ENCODE measurements around the gene HOXC13. TPM values are rescaled to one million over a fixed set of nuclear protein-coding genes. Genes with fewer than 3 reads are reported as not detected.

HOXC13 gene
- total RNA-seq, 2 donors from 2014 or later: 0.34 to 1.2 TPM

- Histone ChIP-seq H3K27me3 (replicated peaks; ENCODE audit: insufficient read depth) (peaks cover 63% of the 10 kb centered on the region), H3K9me3 (no peaks in the 10 kb centered on the region), H3K36me3 (no peaks in the 10 kb centered on the region), H3K4me3 (no peak overlapping the region), H3K4me1 (replicated peaks) (no peaks in the 10 kb centered on the region), H3K27ac (no peak overlapping the region)
- intact Hi-C loops (cut with DNase I): no loop called here
- WGBS: 29% methylated on average over 9 of the region's 9 CpGs
- no peak for TF ChIP-seq POLR2AphosphoS5 (IDR thresholded peaks at IDR 0.05)
- no peak for TF ChIP-seq CTCF (IDR thresholded peaks at IDR 0.05)
- no peak for TF ChIP-seq POLR2A (IDR thresholded peaks at IDR 0.05)
- DNase-seq (ENCODE audit: low spot score): no peak
Observed at GRCh38 chr12:53976823-53977595, 38.4 kb downstream of the HOXC13 start.

- TF ChIP-seq POLR2A (IDR thresholded peaks at IDR 0.05): no peak
- TF ChIP-seq CTCF (IDR thresholded peaks at IDR 0.05): no peak
- no peak for TF ChIP-seq POLR2AphosphoS5 (IDR thresholded peaks at IDR 0.05)
- no peak overlapping the region for H3K4me3 ChIP-seq
- no peak overlapping the region for H3K27ac ChIP-seq
- no peaks in the 10 kb centered on the region for H3K36me3 ChIP-seq
- WGBS: 8% methylated on average over 11 of the region's 11 CpGs
- no peaks in the 10 kb centered on the region for H3K9me3 ChIP-seq
- peaks cover 61% of the 10 kb centered on the region for H3K27me3 ChIP-seq (replicated peaks; ENCODE audit: insufficient read depth)
- no peaks in the 10 kb centered on the region for H3K4me1 ChIP-seq (replicated peaks)
- no peak for DNase-seq (ENCODE audit: low spot score)
- intact Hi-C loops (cut with DNase I): no loop called here
Observed at GRCh38 chr12:53977596-53978445, 39.2 kb downstream of the HOXC13 start.

GRCh38 chr12:53978477-53979356 is 40.1 kb downstream of the HOXC13 start:
- no peaks in the 10 kb centered on the region for H3K4me1 ChIP-seq (replicated peaks)
- TF ChIP-seq CTCF (IDR thresholded peaks at IDR 0.05) (no peak), POLR2A (IDR thresholded peaks at IDR 0.05) (no peak), POLR2AphosphoS5 (IDR thresholded peaks at IDR 0.05) (peak; percentile 19)

GRCh38 chr12:53980104-53980801 is 41.6 kb downstream of the HOXC13 start:
- H3K4me3 ChIP-seq: no peak overlapping the region
- peaks cover 67% of the 10 kb centered on the region for H3K27me3 ChIP-seq (replicated peaks; ENCODE audit: insufficient read depth)
- no peaks in the 10 kb centered on the region for H3K9me3 ChIP-seq
- H3K27ac ChIP-seq: no peak overlapping the region
- no peak for TF ChIP-seq POLR2AphosphoS5 (IDR thresholded peaks at IDR 0.05)
- no peak for DNase-seq (ENCODE audit: low spot score)
- H3K4me1 ChIP-seq (replicated peaks): no peaks in the 10 kb centered on the region
- intact Hi-C loops (cut with DNase I): no loop called here
- no peaks in the 10 kb centered on the region for H3K36me3 ChIP-seq
- WGBS: 53% methylated on average over 7 of the region's 7 CpGs

More at GRCh38 chr12:53978477-53979356, 40.1 kb downstream of the HOXC13 start:
- Histone ChIP-seq H3K36me3 (no peaks in the 10 kb centered on the region), H3K9me3 (no peaks in the 10 kb centered on the region), H3K27ac (no peak overlapping the region), H3K4me3 (no peak overlapping the region), H3K27me3 (replicated peaks; ENCODE audit: insufficient read depth) (peaks cover 62% of the 10 kb centered on the region)
- DNase-seq (ENCODE audit: low spot score): no peak
- intact Hi-C loops (cut with DNase I): no loop called here
- 9% methylated on average over 15 of the region's 15 CpGs for WGBS

Measured in prostate gland (tissue), 2 donors.